CD4-positive, alpha-beta T cell treated with Interleukin-6 for 4 hours (primary cell): ENCODE measurements around the gene LAMB4.
"Not testable (repeated sequence)": the region's sequence is repeated elsewhere in the genome, so short reads cannot be mapped to it uniquely, and the experiment has no call there.

Experiments used
- DNase-seq: peaks from one replicate; pipeline ENCODE4 v3.0.0-alpha.2; 2020; ENCODE audit warnings: mixed read lengths

LAMB4 gene

GRCh38 chr7:108037741-108038140, 92.4 kb downstream of the LAMB4 start:
- DNase-seq: no peak

GRCh38 chr7:108037140-108037539, 93.0 kb downstream of the LAMB4 start:
- no peak for DNase-seq

GRCh38 chr7:108034586-108034985, 95.6 kb downstream of the LAMB4 start:
- no peak for DNase-seq

- no peak for DNase-seq
These were observed 96.2 kb downstream of the LAMB4 start for GRCh38 chr7:108033776-108034497.

GRCh38 chr7:108033309-108033708, 96.9 kb downstream of the LAMB4 start:
- not testable (repeated sequence) for DNase-seq

- DNase-seq: no peak
These were observed 99.6 kb downstream of the LAMB4 start for GRCh38 chr7:108030516-108030915.

GRCh38 chr7:108029034-108029433, 101.1 kb downstream of the LAMB4 start:
- DNase-seq: no peak

- DNase-seq: no peak
These were observed 102.0 kb downstream of the LAMB4 start for GRCh38 chr7:108028111-108028510.

- no peak for DNase-seq
These were observed 102.9 kb downstream of the LAMB4 start for GRCh38 chr7:108027239-108027638.

- DNase-seq: no peak
These were observed 103.5 kb downstream of the LAMB4 start for GRCh38 chr7:108026647-108027046.

- no peak for DNase-seq
These were observed 104.0 kb downstream of the LAMB4 start for GRCh38 chr7:108026116-108026515.

GRCh38 chr7:108024538-108024937, 105.6 kb downstream of the LAMB4 start:
- DNase-seq: no peak

GRCh38 chr7:108020585-108020984, 109.6 kb downstream of the LAMB4 start:
- no peak for DNase-seq

- no peak for DNase-seq
These were observed 111.5 kb downstream of the LAMB4 start for GRCh38 chr7:108018668-108019067.

GRCh38 chr7:108017776-108018151, 112.4 kb downstream of the LAMB4 start:
- no peak for DNase-seq

GRCh38 chr7:108016841-108017775, 113.1 kb downstream of the LAMB4 start:
- DNase-seq: no peak

GRCh38 chr7:108015740-108016139, 114.4 kb downstream of the LAMB4 start:
- DNase-seq: no peak

GRCh38 chr7:108014747-108015682, 115.1 kb downstream of the LAMB4 start:
- DNase-seq: no peak

GRCh38 chr7:108014215-108014614, 115.9 kb downstream of the LAMB4 start:
- DNase-seq: no peak

- no peak for DNase-seq
These were observed 117.4 kb downstream of the LAMB4 start for GRCh38 chr7:108012499-108013430.

- no peak for DNase-seq
These were observed 119.8 kb downstream of the LAMB4 start for GRCh38 chr7:108010377-108010776.

GRCh38 chr7:108009873-108010272, 120.3 kb downstream of the LAMB4 start:
- no peak for DNase-seq
